Measurements from ENCODE around the gene CORO1C.

The CORO1C gene

DNA sequence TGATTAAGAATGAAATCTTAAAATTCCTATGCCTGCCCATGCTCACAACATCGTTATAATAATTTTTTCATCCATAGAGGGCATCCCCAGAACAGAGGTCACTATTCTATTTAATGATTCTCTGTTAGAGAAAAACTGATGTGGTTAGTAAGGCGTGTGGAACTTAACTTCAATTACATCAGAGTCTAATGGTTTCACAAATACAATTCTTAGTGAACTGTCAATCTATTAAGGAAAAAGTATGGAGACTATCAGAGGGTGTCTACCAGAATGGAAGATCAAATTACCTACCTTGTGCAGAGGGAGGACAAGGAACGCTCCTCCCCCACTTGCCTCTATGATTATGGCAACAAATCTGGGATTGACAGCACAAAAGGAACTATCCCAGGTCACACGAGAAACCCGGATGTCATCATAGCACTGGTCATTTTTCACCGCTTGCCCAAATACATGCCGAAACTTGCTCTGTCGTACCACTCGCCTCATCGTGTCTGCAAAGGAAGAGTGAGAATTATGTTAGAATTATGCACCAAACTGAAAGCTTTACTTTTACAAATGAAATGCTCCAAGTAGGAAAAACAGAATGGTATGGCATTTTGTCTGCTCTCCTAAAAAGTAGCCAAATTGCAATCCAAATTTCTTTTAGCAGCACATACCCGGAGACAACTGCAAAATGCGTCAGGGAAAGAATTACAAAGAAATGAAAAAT, 30.3 kb downstream of the CORO1C start:
- in situ Hi-C loops (cut with MboI; ENCODE audit: low sequenced_read_pairs): no loop called here

GRCh38 chr12:108699955-108700563, 31.3 kb downstream of the CORO1C start:
- in situ Hi-C loops (cut with MboI; ENCODE audit: low sequenced_read_pairs): no loop called here

DNA sequence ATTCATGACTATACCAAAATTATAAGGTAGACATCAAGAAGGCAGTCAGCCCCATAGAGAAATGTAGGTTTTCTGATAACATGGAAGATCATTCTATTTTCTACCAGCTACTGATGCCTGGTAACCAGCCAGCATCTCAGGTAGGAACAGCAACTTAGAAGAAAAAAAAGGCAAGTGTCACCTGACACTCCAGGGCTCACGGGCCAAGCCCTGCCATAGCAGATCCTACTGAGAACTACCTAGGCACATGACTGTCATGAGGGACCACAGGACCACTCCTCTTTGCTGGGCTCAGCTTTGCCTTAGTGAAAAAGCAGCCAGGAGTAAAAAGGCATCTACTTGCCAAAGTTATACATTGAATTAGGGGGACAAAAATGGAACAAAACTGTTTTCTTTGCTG, 33.4 kb downstream of the CORO1C start:
- in situ Hi-C loops (cut with MboI; ENCODE audit: low sequenced_read_pairs): no loop called here

DNA sequence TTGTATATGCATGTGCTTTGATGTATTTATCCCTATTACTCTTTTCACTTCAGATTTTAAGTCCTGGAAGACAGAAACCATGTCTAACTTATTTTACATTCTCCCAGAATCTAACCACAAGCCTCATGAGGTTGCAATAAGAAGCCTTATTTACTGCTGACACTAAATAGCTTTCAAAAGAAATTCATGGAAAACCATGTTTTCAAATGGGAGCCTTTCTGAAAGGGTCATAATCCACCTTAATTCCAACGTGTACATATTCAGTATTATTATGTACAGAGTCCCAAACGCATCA, 34.4 kb downstream of the CORO1C start:
- in situ Hi-C loops (cut with MboI; ENCODE audit: low sequenced_read_pairs): no loop called here

DNA sequence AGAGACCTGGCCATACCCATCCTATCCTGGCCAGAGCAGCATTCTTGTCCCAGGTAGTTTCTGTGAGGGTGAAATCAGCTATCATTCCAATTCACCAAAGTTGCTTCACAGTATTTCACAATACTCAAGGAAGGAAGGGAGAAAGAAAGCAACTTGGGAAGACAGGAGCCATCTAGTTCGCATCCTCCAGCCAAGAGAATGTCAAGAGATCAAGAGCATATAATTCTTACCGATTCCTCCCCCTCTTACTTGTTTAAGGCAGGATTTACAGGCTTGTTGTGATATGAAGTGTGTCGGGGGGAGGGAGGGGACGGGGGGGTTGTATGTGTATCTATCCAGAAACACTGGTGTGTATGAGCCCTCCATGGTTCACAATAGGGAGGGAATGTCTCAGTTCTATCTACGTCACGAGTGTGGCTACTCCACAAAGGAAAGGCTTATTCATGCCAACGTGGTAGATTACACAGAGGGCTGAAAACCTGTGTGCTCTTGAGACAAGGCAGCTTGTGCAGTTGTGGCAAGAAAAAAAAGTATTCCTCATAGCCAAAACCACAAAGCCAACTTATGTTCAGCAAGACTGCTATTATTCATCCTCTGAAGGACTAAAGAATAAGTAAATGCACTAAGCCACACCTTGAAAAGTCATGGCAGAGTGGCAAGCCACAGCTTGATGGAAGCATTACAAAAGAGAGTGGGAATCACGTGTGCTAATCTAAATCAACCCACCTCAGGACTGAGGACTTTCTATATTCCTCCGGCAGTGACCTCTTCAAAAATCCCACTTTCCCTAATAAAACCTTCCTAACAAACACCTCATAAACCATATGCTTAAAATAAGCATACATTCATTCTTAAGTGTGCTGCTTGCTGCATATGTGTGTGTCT, 35.0 kb downstream of the CORO1C start:
- in situ Hi-C loops (cut with MboI; ENCODE audit: low sequenced_read_pairs): no loop called here

DNA sequence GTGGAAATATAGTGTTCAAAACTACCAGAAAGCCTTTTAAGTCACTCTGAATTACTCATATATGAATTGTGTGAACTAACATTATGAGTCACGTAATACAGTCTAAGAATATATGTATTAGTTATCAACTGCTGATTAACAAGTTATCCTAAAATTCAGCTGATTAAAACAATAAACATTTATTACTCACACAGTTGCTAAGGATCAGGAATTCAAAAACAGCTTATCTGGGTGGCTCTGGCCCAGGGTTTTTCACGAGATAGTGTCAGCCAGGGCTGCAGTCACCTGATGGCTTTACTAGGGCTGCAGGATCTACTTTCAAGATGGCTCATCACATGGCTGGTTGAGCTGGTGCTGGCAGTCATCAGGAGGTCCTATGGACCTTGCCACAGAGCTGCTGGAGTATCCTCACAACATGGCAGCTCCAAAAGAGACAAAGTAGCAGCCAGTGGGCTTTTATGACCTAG, 36.5 kb downstream of the CORO1C start:
- in situ Hi-C loops (cut with MboI; ENCODE audit: low sequenced_read_pairs): no loop called here

- in situ Hi-C loops (cut with MboI; ENCODE audit: low sequenced_read_pairs): no loop called here
Observed at GRCh38 chr12:108693751-108694150, 37.6 kb downstream of the CORO1C start.

- in situ Hi-C loops (cut with MboI; ENCODE audit: low sequenced_read_pairs): no loop called here
Observed at GRCh38 chr12:108693186-108693730, 38.1 kb downstream of the CORO1C start.

DNA sequence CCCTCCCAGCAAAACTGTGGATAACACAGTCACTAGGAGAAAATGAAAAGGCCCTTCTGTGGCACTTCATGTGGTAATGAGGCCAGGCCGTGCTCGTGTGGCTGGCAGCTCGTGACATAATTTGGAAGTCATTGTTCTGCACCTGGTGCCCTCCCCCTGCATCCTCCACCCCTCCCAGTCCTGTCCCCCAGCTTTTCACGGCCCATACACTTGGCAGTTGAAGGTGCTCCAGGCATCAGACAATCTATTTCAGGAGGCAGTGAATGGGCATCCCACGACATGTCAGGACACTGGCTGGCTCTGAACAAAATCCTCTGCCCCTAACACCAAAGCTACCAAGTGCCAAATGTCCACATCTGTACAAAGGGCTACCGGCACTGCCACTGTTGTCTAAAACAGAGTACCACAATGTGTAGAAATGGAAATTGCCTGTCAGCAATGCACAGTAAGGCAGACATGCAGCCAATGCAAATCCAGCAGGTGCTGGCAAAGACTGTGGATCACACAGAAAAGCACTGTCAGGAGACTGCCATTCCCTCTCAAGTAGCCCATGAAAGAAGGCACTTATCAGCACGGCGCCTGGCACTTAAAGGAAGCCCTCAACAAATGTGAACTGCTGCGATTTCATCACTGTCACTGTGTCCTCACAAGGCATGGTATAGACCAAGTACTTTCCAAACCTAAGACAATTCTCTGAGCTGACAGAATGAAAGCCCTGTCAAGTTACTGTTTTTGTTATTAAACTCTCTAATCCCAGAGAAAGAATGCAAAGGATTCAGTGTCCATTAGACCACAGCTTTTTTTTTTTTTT, 39.1 kb downstream of the CORO1C start:
- in situ Hi-C loops (cut with MboI; ENCODE audit: low sequenced_read_pairs): no loop called here

- in situ Hi-C loops (cut with MboI; ENCODE audit: low sequenced_read_pairs): no loop called here
Observed at GRCh38 chr12:108691175-108691997, 39.9 kb downstream of the CORO1C start.

- in situ Hi-C loops (cut with MboI; ENCODE audit: low sequenced_read_pairs): no loop called here
Observed at GRCh38 chr12:108690542-108691174, 40.7 kb downstream of the CORO1C start.

DNA sequence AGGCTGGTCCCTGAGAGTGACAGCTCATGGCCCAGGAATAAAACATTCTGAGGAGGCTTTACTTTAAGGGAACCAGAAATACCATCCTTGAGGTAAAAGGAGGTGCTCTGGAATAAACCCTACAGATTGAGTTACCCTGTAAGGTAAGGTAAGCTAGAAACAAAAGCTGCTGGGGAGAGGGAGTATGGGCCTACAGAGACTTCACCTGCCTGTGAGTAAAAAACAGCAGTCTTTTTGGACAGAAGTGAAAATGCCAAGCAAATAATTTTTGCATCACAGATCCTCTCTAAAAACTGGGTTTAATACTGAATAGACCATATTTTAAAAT, 41.2 kb downstream of the CORO1C start:
- in situ Hi-C loops (cut with MboI; ENCODE audit: low sequenced_read_pairs): no loop called here

DNA sequence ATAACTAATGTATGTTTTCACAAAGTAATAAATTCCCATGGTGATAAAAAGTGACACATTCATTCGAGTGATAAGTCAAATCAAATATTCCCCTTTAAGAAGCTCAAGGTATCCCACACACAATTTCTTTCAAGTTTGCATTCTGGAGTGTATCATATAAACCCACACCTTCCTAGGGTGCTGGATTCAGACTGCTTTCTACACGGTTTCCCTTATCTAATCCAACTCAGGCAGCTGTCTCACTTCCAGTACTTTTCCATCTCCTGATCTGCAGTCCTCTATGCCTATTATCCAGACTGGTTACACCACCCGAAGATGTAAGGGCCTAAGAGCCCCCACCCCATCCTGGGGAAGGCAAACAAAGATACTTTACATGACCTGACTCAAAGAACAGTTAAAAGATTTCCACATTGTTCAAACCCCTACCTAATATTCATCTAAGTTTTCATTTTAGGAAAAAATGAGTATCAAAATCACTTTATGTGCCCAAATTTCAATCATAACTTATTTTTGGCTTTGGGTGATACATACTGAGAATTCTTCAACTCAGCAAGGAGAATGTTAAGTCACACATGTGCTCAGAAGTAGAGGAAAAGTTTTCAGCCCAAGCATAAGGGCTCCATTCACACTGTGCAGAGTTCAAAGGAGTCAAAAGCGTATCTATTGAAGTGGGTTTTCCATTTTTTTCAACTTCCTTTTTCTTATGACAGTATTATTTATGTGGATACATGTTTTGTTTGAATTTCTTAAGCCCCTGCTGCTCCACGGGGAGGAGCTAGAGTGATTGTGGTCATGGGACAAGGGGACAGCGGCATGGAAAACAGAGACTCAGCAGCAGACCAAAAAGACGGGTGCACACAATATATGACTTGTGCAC, 41.8 kb downstream of the CORO1C start:
- in situ Hi-C loops (cut with MboI; ENCODE audit: low sequenced_read_pairs): no loop called here

- in situ Hi-C loops (cut with MboI; ENCODE audit: low sequenced_read_pairs): no loop called here
Observed at GRCh38 chr12:108686780-108687179, 44.5 kb downstream of the CORO1C start.

DNA sequence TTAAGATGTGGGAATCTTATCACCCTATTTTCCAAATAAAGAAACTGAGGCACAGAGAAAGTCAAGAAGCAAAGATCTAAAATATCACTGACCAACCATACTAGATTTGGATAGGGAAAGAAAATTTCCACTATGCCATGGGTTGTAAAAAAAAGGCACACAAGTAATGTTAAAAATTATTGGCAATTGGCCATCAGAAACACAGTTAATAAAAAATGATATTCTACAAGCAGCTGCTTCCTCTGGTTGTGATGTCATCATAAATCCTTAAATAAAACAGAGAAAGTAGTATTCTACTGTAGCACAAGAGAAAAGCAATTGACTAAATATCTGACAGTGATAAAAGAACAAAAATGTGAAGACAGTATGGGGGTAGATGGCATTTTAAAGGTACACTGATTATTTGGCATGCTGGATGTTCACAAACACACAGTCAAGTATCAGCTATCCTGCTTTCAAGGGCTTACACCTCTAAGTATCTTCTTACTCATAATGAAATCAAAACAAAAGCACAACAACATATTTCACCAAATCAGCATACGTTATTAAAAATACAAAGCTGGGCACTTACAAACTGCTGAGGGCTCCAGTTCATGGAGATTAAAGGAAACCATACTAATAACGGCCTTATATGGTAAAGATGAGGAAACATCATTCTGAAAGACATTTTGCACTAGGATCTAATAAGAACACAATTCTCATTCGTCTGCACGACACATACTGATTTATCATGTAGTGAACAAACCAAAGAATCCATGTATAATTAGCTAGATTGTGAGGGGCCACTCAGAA, 45.7 kb downstream of the CORO1C start:
- in situ Hi-C loops (cut with MboI; ENCODE audit: low sequenced_read_pairs): no loop called here

- in situ Hi-C loops (cut with MboI; ENCODE audit: low sequenced_read_pairs): no loop called here
Observed at GRCh38 chr12:108683906-108684556, 47.3 kb downstream of the CORO1C start.

DNA sequence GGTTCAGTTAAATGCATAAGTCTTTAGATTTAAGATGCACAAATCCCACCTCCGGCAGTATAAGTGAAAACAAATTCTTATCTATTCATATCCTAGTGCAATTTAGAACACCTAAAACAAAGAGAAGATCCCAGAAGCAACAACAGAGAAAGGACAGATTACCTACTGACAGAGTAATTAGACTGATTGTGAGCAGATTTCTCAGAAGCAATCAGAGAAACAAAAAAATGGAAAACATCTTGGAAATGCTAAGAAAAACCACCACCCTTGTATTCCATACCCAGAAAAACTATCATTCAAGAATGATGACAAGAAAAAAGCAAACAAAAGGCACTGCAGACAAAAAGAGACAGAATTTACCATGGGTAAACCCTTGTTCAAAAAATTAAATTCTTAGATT, 50.0 kb downstream of the CORO1C start:
- in situ Hi-C loops (cut with MboI; ENCODE audit: low sequenced_read_pairs): no loop called here

Measured in HL-60/S4 treated with phorbol 12-myristate 13-acetate at 8.2 ng/mL for 4 days and 3 days (cell line).